ENCODE results near the gene GRN. TPM values are rescaled to one million over a fixed set of nuclear protein-coding genes. Genes with fewer than 3 reads are reported as not detected.
A peak's percentile ranks its signal among the peaks of the same experiment; 100 is the strongest.

GRN gene
- total and polyA plus RNA-seq, 9 of the 15 experiments (the other 6 are each of a cell fraction or from before 2014, with no cell fraction given): 5.4 to 75.3 (median 20.7) TPM

GRCh38 chr17:44359458-44360143 is 14.5 kb downstream of the GRN start:
- intact Hi-C loops (cut with micrococcal nuclease) (no loop called here), in situ Hi-C loops (cut with MboI) (no loop called here)
- POLR2A ChIA-PET: interaction anchor here (0.6 to 2.4 kb wide), 7 partner anchors 8 to 414 kb away, joined by 3 to 15 read pairs (median 3); partner anchors contain the start of gene GRN
- FAIRE-seq (no peak), DNase-seq (ENCODE audit: extremely low read depth in 1 of 4, low spot score in 3 of 4) (no peak), ATAC-seq (no peak)
- WGBS (ENCODE audit: insufficient coverage, low coverage, missing lambda C conversion rate): 40% methylated on average over 13 of the region's 14 CpGs
- H3K79me2 ChIP-seq (ENCODE audit: control insufficient read depth, insufficient read depth, low read length): no peaks in the 10 kb centered on the region
- no peaks in the 10 kb centered on the region for H3K9me1 ChIP-seq (ENCODE audit: control insufficient read depth, insufficient read depth, low read length)
- H3K27me3 ChIP-seq (ENCODE audit: control insufficient read depth in 2 of 2, insufficient read depth in 2 of 2, low read length in 2 of 2): no peaks in the 10 kb centered on the region
- CTCF ChIA-PET (ENCODE audit: low intra/inter-chr PET ratio): no interaction called here
- H4K20me1 ChIP-seq (replicated peaks; ENCODE audit: control insufficient read depth, insufficient read depth, low read length): peaks cover 9% of the 10 kb centered on the region
- no peaks in the 10 kb centered on the region for H3K9me3 ChIP-seq (replicated peaks; ENCODE audit: control insufficient read depth, insufficient read depth, low read depth, low read length)
- TF ChIP-seq NFE2L1 (tag; IDR thresholded peaks at IDR 0.05; ENCODE audit: borderline replicate concordance, low read depth) (no peak), ZFP36 (IDR thresholded peaks at IDR 0.05; ENCODE audit: low read depth, low read length, partially characterized antibody) (peak; percentile 42), TFAM (CRISPR knock-in tag; conservative IDR thresholded peaks at IDR 0.05) (no peak), TGIF2 (CRISPR knock-in tag; IDR thresholded peaks at IDR 0.05) (no peak)
- no TSS peak for BruUV-seq (replicated peaks)
- peak overlapping the region in 1 of 2 experiments; percentile 69; a peak in 2 of 4 replicates for H3K9ac ChIP-seq (ENCODE audit: insufficient read depth in 1 of 2, low read depth in 2 of 2, low read length in 2 of 2)
- no peaks in the 10 kb centered on the region for H3K36me3 ChIP-seq (ENCODE audit: control insufficient read depth, insufficient read depth, low read length)
- H3K27ac ChIP-seq (ENCODE audit: extremely low read depth, low read depth, low read length): no peak overlapping the region
- H3K4me2 ChIP-seq (ENCODE audit: insufficient read depth, low read length): no peak overlapping the region
- no peak overlapping the region for H2AFZ ChIP-seq (ENCODE audit: low read depth, low read length)
- H3K4me3 ChIP-seq: no peak overlapping the region
- H3K4me1 ChIP-seq (replicated peaks in 1 of 2; ENCODE audit: control insufficient read depth in 2 of 2, insufficient read depth in 2 of 2, low read length in 2 of 2): peaks cover 0 to 41% of the 10 kb centered on the region in 2 experiments; a peak in 3 of 5 replicates

- H3K27ac ChIP-seq (ENCODE audit: extremely low read depth, low read depth, low read length): no peak overlapping the region
- no peak overlapping the region for H2AFZ ChIP-seq (ENCODE audit: low read depth, low read length)
- peak; percentile 47 to 61 for TF ChIP-seq NRF1 (conservative IDR thresholded peaks at IDR 0.05 in 1 of 2, IDR thresholded peaks at IDR 0.05 in 1 of 2)
- TF ChIP-seq MEIS2 (IDR thresholded peaks at IDR 0.05; ENCODE audit: partially characterized antibody): peak; percentile 34
- TF ChIP-seq PBX2 (CRISPR knock-in tag; IDR thresholded peaks at IDR 0.05; ENCODE audit: low read depth): no peak
- peak; percentile 40; the same call in 1 of the 2 replicates for TF ChIP-seq PBX2 (tag; conservative IDR thresholded peaks at IDR 0.05; ENCODE audit: low read depth)
- peak; percentile 32 for TF ChIP-seq RBM25 (IDR thresholded peaks at IDR 0.05; ENCODE audit: low read depth, low read length, severe bottlenecking)
- TF ChIP-seq TCF15 (CRISPR knock-in tag; IDR thresholded peaks at IDR 0.05): no peak
- no peaks in the 10 kb centered on the region for H3K9me1 ChIP-seq (ENCODE audit: control insufficient read depth, insufficient read depth, low read length)
- ATAC-seq: no peak
- intact Hi-C loops (cut with micrococcal nuclease) (no loop called here), in situ Hi-C loops (cut with MboI) (no loop called here)
- H3K9ac ChIP-seq (ENCODE audit: insufficient read depth in 1 of 2, low read depth in 2 of 2, low read length in 2 of 2): peak overlapping the region in 1 of 2 experiments; percentile 69; a peak in 2 of 4 replicates
- H3K79me2 ChIP-seq (ENCODE audit: control insufficient read depth, insufficient read depth, low read length): no peaks in the 10 kb centered on the region
- BruUV-seq (replicated peaks): no TSS peak
- no peak overlapping the region for H3K4me2 ChIP-seq (ENCODE audit: insufficient read depth, low read length)
- WGBS (ENCODE audit: insufficient coverage, low coverage, missing lambda C conversion rate): 14% methylated on average over 5 of the region's 6 CpGs
- H3K4me1 ChIP-seq (replicated peaks in 1 of 2; ENCODE audit: control insufficient read depth in 2 of 2, insufficient read depth in 2 of 2, low read length in 2 of 2): peaks cover 0 to 37% of the 10 kb centered on the region in 2 experiments; a peak in 3 of 5 replicates
- H4K20me1 ChIP-seq (replicated peaks; ENCODE audit: control insufficient read depth, insufficient read depth, low read length): peaks cover 9% of the 10 kb centered on the region
- no peaks in the 10 kb centered on the region for H3K27me3 ChIP-seq (ENCODE audit: control insufficient read depth in 2 of 2, insufficient read depth in 2 of 2, low read length in 2 of 2)
- no peak overlapping the region for H3K4me3 ChIP-seq
- DNase-seq (ENCODE audit: extremely low read depth in 1 of 4, low spot score in 3 of 4): no peak
- POLR2A ChIA-PET: interaction anchor here (0.7 to 2.4 kb wide), 2 partner anchors 8 to 308 kb away, joined by 3 to 15 read pairs; no protein-coding TSS in a partner anchor
- CTCF ChIA-PET (ENCODE audit: low intra/inter-chr PET ratio): no interaction called here
- no peaks in the 10 kb centered on the region for H3K36me3 ChIP-seq (ENCODE audit: control insufficient read depth, insufficient read depth, low read length)
- FAIRE-seq: no peak
- H3K9me3 ChIP-seq (replicated peaks; ENCODE audit: control insufficient read depth, insufficient read depth, low read depth, low read length): no peaks in the 10 kb centered on the region
Observed at GRCh38 chr17:44360144-44360533, 15.0 kb downstream of the GRN start.

Data from K562 (cell line).